SH-SY5Y (cell line): ENCODE data around the gene PAPPA.

Experiments
- GATA2 ChIP-seq: IDR thresholded peaks from 2 replicates; pipeline ENCODE4 v1.6.1; 2011; ENCODE audit warnings: mild to moderate bottlenecking, low read depth, low read length
- GATA3 ChIP-seq: IDR thresholded peaks from 2 replicates; pipeline ENCODE4 v1.6.1; 2011; ENCODE audit warnings: low read depth, mild to moderate bottlenecking, low read length, moderate library complexity

- no peak for TF ChIP-seq GATA2
- no peak for TF ChIP-seq GATA3
Measured at GRCh38 chr9:116350213-116350612, 196.6 kb downstream of the PAPPA start.
